GM12891 (cell line): ENCODE results near the gene KCNMA1.

Experiments used
- POLR2A ChIP-seq: IDR thresholded peaks from 2 replicates; pipeline ENCODE4 v1.6.1; 2011; ENCODE audit warnings: low read depth, low read length, control low read depth
- POLR2AphosphoS5 ChIP-seq: IDR thresholded peaks from 2 replicates; pipeline ENCODE4 v1.6.1; 2011; ENCODE audit warnings: low read depth, low read length, control low read depth

DNA sequence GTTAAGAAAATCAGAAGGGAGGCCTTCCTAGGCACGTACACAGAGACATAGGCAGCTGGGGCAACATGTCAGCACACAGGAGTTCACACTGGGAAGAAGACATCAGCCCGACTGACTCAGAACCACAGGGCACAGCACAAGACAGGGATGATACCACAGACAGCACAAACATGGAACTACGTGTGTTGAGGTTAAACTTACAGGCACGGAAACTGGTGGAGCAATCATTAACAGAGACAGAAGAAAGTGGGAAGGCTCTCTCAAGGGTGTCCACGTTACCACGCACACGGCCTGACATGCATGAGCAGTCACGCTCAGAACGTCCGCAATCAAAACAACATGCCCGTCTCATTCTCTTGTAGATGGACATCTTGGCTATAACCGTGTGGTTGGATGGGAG lies 636.4 kb downstream of the KCNMA1 start:
- TF ChIP-seq POLR2AphosphoS5, result no peak
- no peak for TF ChIP-seq POLR2A
